Esophagus (tissue), 2 donors: Measurements from ENCODE around the gene KCNMA1. TPM values are rescaled to one million over a fixed set of nuclear protein-coding genes. Genes with fewer than 3 reads are reported as not detected.

Experiments used
- H3K27ac ChIP-seq, 2 donors: one replicate each; pipeline ENCODE4 v1.5.1; 2013; ENCODE audit warnings: low read depth in 2 of 2, mild to moderate bottlenecking in 2 of 2, inconsistent platforms in 1 of 2, low read length in 1 of 2, moderate library complexity in 1 of 2
- H3K27me3 ChIP-seq, 2 donors: one replicate each; pipeline ENCODE4 v1.6.1; 2013; ENCODE audit warnings: low read length in 2 of 2, control low read depth in 1 of 2, mild to moderate bottlenecking in 1 of 2; ENCODE audit not compliant: insufficient read depth in 2 of 2, control insufficient read depth in 1 of 2
- H3K36me3 ChIP-seq, 2 donors: one replicate each; pipeline ENCODE4 v1.6.1; 2013; ENCODE audit warnings: low read length in 1 of 2; ENCODE audit not compliant: control insufficient read depth in 2 of 2, insufficient read depth in 2 of 2
- H3K4me1 ChIP-seq, 2 donors: one replicate each; pipeline ENCODE4 v1.6.1; 2013; ENCODE audit warnings: low read length in 1 of 2; ENCODE audit not compliant: control insufficient read depth in 2 of 2, insufficient read depth in 2 of 2
- H3K4me3 ChIP-seq, 2 donors: one replicate each; pipeline ENCODE4 v1.5.1; 2013; ENCODE audit warnings: low read length in 2 of 2, mild to moderate bottlenecking in 2 of 2, low read depth in 1 of 2, moderate library complexity in 1 of 2
- H3K9me3 ChIP-seq, 2 donors: one replicate each; pipeline ENCODE4 v1.6.1; 2013; ENCODE audit warnings: mild to moderate bottlenecking in 2 of 2, low read depth in 1 of 2, low read length in 1 of 2, moderate library complexity in 1 of 2; ENCODE audit not compliant: control insufficient read depth in 2 of 2, insufficient read depth in 1 of 2
- WGBS, 2 donors: extraction: QIAGEN DNeasy Blood & Tissue Kit; methylation state at CpG; one replicate each; pipeline ENCODE4 v1.1.7; 2013; 5-methylcytosine and 5-hydroxymethylcytosine counted together
- polyA plus RNA-seq, 2 donors: library from polyadenylated mRNA; stranded (reverse); fragments of 200-250 nt; gene quantifications; one replicate each; pipeline ENCODE4 v1.2.3, GENCODE V29; 2013
- donor health status: healthy with polysubstance abuse.
- donor health status: Bipolar disorder and iron deficiency.

Gene KCNMA1
- polyA plus RNA-seq, 2 donors, result 8.4 to 11.2 TPM

GRCh38 chr10:77441353-77442166 lies 196.0 kb downstream of the KCNMA1 start:
- no peaks in the 10 kb centered on the region for H3K36me3 ChIP-seq
- WGBS, 2 donors, result 73 to 78% methylated on average over 8 of the region's 8 CpGs
- no peaks in the 10 kb centered on the region for H3K9me3 ChIP-seq
- H3K4me1 ChIP-seq, result no peaks in the 10 kb centered on the region
- H3K27ac ChIP-seq, result peak overlapping the region in 1 of 2 donors; percentile 3
- no peaks in the 10 kb centered on the region for H3K27me3 ChIP-seq
- no peak overlapping the region for H3K4me3 ChIP-seq

DNA sequence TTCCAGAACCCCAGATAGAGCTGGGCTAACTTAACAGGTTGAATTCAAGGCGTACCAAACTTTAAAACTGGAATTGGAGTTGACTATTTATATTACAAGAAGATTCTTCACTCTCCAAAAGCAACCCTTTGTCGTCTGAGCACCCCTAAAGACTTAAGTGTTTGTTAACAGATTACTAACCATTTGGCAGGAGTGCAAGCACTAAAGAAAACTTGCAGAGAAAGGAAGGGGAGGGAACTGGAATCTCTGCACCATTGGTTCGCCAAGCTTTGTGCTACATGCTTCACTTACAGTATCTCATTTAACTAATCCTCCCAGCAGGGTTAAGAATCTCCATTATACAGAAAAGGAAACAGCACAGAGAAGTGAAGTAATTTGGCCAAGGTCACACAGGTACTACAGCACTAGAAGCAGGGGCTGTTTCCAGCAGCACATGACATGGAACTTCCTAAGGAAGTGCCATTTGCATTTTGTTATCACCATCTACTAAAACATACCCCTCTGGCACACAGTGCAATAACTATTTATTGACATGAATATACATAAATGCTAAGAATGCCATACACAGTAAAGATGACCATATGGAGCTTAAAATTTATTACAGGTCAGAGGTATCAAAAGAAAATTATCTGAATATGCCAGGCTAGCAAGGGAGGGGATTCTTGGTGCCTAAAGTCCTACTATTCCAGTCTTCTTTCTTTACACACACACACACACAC lies 201.2 kb downstream of the KCNMA1 start:
- H3K4me3 ChIP-seq, result no peak overlapping the region
- H3K9me3 ChIP-seq, result no peaks in the 10 kb centered on the region
- no peaks in the 10 kb centered on the region for H3K27me3 ChIP-seq
- 43 to 60% methylated on average over 3 of the region's 3 CpGs for WGBS, 2 donors
- no peak overlapping the region for H3K27ac ChIP-seq
- H3K36me3 ChIP-seq, result no peaks in the 10 kb centered on the region
- no peaks in the 10 kb centered on the region for H3K4me1 ChIP-seq

DNA sequence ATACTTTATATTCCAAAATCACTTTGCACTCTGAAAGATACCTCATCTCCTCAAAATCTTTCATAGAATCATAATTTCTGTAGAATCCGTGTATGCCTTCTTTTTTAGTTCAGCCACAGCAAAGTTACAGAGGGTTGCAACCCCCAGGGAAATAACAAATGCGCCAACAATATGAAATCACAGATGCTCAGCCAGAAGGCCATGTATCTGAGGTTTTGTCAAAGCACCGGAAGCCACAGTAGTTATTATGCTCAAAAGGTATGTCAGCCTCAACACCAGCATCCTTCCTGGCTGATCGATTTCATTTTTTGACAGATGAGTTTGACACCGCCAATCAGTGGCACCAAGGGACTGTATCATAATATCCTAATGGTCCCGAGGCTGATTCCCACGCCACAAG lies 204.1 kb downstream of the KCNMA1 start:
- H3K27ac ChIP-seq, result no peak overlapping the region
- 90 to 91% methylated on average over 7 of the region's 7 CpGs for WGBS, 2 donors

DNA sequence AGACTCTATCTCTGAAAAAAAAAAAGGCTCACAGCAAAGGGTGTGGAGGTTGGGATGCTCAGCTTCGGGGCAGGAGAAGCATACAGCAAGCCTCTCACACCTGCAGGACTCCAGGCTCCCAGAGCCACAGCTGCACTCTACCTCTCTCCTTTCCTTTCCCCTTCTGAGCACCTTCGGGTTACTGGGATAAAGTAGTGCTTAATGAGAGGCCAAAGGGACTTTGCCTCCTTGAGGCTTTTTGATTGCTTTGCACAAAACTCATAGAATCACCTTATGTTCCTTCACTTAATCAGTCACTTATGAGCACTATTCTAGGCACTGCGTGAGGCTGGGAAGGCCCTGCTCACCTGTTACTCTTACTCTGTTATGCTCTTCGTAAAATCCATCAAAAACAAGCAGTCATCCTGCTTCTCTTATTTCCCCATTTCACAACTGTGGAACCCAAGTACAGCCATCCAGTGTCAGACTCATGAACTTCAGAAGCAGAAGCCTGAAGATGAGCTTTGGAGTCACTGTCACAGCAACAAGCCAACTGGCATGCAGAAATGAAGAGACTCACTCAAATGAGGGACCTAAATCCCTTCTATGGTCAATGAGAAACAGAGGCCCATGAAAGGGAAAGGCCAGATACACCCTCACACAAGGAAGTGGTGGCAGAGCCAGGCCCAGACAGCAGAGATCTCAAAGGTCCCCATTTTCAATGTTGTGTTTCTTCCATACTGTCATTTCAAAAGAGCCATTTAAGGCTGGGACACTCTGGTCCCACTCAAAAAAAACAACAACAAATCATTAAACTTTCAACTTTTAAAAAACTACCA lies 205.4 kb downstream of the KCNMA1 start:
- H3K27ac ChIP-seq, result no peak overlapping the region
- H3K27me3 ChIP-seq, result no peaks in the 10 kb centered on the region
- H3K36me3 ChIP-seq, result no peaks in the 10 kb centered on the region
- H3K9me3 ChIP-seq, result no peaks in the 10 kb centered on the region
- WGBS, 2 donors, result 75 to 91% methylated on average over 4 of the region's 4 CpGs
- H3K4me3 ChIP-seq, result no peak overlapping the region
- no peaks in the 10 kb centered on the region for H3K4me1 ChIP-seq

More for the DNA sequence above, 204.1 kb downstream of the KCNMA1 start:
- Histone ChIP-seq H3K9me3 (no peaks in the 10 kb centered on the region), H3K27me3 (no peaks in the 10 kb centered on the region), H3K36me3 (no peaks in the 10 kb centered on the region), H3K4me3 (no peak overlapping the region), H3K4me1 (no peaks in the 10 kb centered on the region)

- Histone ChIP-seq H3K4me3 (no peak overlapping the region), H3K9me3 (no peaks in the 10 kb centered on the region), H3K36me3 (no peaks in the 10 kb centered on the region), H3K27me3 (no peaks in the 10 kb centered on the region), H3K4me1 (no peaks in the 10 kb centered on the region), H3K27ac (no peak overlapping the region)
These were observed 206.4 kb downstream of the KCNMA1 start for GRCh38 chr10:77431209-77431611.

DNA sequence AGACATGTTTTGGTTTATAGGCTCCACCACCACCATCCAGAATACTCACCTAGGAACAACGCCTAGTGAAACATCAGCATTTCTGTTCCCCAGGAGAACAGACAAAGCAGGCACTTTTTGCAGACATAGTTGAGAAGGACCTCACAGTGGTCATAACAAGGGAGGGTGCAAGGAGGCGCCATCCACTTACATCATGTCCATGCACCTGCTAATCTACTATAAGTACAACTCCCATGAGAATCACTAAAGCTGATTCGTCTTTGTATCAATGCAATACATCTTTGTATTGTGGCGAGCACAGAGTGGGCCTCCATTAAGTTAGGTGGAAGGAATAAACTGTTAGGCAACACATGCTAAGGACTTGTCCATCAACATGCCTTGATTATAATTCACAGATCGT lies 207.1 kb downstream of the KCNMA1 start:
- no peak overlapping the region for H3K27ac ChIP-seq

DNA sequence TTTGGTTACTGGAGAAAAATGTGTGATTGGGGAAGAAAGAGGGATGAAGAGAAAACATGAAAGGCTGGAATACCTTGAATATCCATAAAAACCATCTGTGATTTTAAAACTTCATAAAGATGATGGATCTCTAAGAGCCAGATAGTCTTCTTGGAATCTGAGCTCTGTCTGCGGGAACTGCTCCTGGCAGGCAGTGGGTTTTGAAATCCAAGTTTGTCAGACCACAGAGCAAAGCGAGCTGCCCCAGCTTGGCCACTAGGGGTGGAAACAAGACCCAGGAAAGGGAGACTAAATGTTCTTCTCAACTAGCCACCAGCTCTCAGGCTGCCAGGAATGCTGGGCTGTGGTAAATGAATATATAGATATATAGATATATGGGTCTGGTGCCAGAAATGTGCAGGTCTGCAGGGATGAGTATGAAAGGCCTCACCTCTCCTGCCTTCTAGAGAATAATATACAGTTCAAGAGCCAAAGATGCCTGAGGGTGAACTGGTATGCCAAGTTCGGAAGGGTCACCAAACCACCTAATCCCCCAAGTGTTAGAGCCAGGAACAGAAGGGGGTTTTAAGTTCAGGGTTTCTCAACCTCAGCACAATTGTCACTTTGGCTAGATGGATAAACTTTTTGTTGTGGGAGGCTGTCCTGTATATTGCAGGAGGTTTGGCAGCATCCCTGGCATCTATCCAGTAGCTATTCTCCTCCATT lies 208.8 kb downstream of the KCNMA1 start:
- peaks cover 0 to 3% of the 10 kb centered on the region in 2 donors for H3K4me1 ChIP-seq
- no peaks in the 10 kb centered on the region for H3K36me3 ChIP-seq
- WGBS, 2 donors, result 69 to 75% methylated on average over 3 of the region's 3 CpGs
- no peaks in the 10 kb centered on the region for H3K27me3 ChIP-seq
- H3K9me3 ChIP-seq, result no peaks in the 10 kb centered on the region
- no peak overlapping the region for H3K27ac ChIP-seq
- no peak overlapping the region for H3K4me3 ChIP-seq

More for the DNA sequence above, 207.1 kb downstream of the KCNMA1 start:
- Histone ChIP-seq H3K27me3 (no peaks in the 10 kb centered on the region), H3K9me3 (no peaks in the 10 kb centered on the region), H3K36me3 (no peaks in the 10 kb centered on the region), H3K4me3 (no peak overlapping the region), H3K4me1 (no peaks in the 10 kb centered on the region)
- 91 to 94% methylated on average over 5 of the region's 5 CpGs for WGBS, 2 donors

GRCh38 chr10:77424257-77424656 lies 213.4 kb downstream of the KCNMA1 start:
- Histone ChIP-seq H3K27me3 (no peaks in the 10 kb centered on the region), H3K4me3 (no peak overlapping the region)

More at GRCh38 chr10:77424257-77424656, 213.4 kb downstream of the KCNMA1 start:
- no peaks in the 10 kb centered on the region for H3K9me3 ChIP-seq
- peaks cover 0 to 3% of the 10 kb centered on the region in 2 donors for H3K4me1 ChIP-seq
- no peak overlapping the region for H3K27ac ChIP-seq
- H3K36me3 ChIP-seq, result no peaks in the 10 kb centered on the region
